GM23248 (cell line): ENCODE data around the gene CDC14C. TPM values are rescaled to one million over a fixed set of nuclear protein-coding genes. Genes with fewer than 3 reads are reported as not detected.

Experiments
- DNase-seq: peaks from one replicate; pipeline ENCODE4 v3.0.0-alpha.2; 2015
- H2AFZ ChIP-seq: fragments of 200-600 bp; sonication (generic); 2 replicates; pipeline ENCODE4 v1.6.1; 2016; ENCODE audit warnings: antibody characterized with exemption
- H3F3A ChIP-seq: fragments of 200-600 bp; sonication (generic); 2 replicates; pipeline ENCODE4 v1.6.1; 2016; ENCODE audit warnings: mild to moderate bottlenecking, antibody characterized with exemption, mixed run types; ENCODE audit not compliant: insufficient read depth
- H3K27ac ChIP-seq: fragments of 200-600 bp; sonication (generic); 2 replicates; pipeline ENCODE4 v1.5.1; 2016; ENCODE audit warnings: mild to moderate bottlenecking
- H3K27me3 ChIP-seq: fragments of 200-600 bp; sonication (generic); replicated peaks from 2 replicates; pipeline ENCODE4 v1.6.1; 2016; ENCODE audit warnings: mild to moderate bottlenecking; ENCODE audit not compliant: insufficient read depth
- H3K36me3 ChIP-seq: fragments of 200-600 bp; sonication (generic); 2 replicates; pipeline ENCODE4 v1.6.1; 2016; ENCODE audit warnings: low read depth, mild to moderate bottlenecking
- H3K4me1 ChIP-seq: fragments of 200-600 bp; sonication (generic); 2 replicates; pipeline ENCODE4 v1.6.1; 2016; ENCODE audit warnings: mild to moderate bottlenecking; ENCODE audit not compliant: insufficient read depth
- H3K4me2 ChIP-seq: fragments of 200-600 bp; sonication (generic); one replicate; pipeline ENCODE4 v1.6.1; 2016; ENCODE audit warnings: mild to moderate bottlenecking; ENCODE audit not compliant: unreplicated experiment
- H3K4me3 ChIP-seq: fragments of 200-600 bp; sonication (generic); 2 replicates; pipeline ENCODE4 v1.5.1; 2016; ENCODE audit warnings: mild to moderate bottlenecking
- H3K79me2 ChIP-seq: fragments of 200-600 bp; sonication (generic); 2 replicates; pipeline ENCODE4 v1.6.1; 2016; ENCODE audit warnings: mild to moderate bottlenecking; ENCODE audit not compliant: insufficient read depth
- H3K9ac ChIP-seq: fragments of 200-600 bp; sonication (generic); 2 replicates; pipeline ENCODE4 v1.6.1; 2016; ENCODE audit warnings: mild to moderate bottlenecking
- H3K9me2 ChIP-seq: fragments of 200-600 bp; sonication (generic); 2 replicates; pipeline ENCODE4 v1.6.1; 2016; ENCODE audit warnings: mixed run types, mild to moderate bottlenecking, moderate library complexity; ENCODE audit not compliant: insufficient read depth
- H3K9me3 ChIP-seq: fragments of 200-600 bp; sonication (generic); one replicate; pipeline ENCODE4 v1.6.1; 2017; ENCODE audit warnings: low read depth
- H4K20me1 ChIP-seq: fragments of 200-600 bp; sonication (generic); 2 replicates; pipeline ENCODE4 v1.6.0; 2016; ENCODE audit not compliant: insufficient read depth
- EZH2 ChIP-seq: fragments of 200-600 bp; sonication (generic); IDR thresholded peaks from 2 replicates; pipeline ENCODE4 v1.6.1; 2018; ENCODE audit warnings: antibody characterized with exemption, mild to moderate bottlenecking; ENCODE audit not compliant: insufficient read depth, poor library complexity, severe bottlenecking
- EZH2phosphoT487 ChIP-seq: fragments of 200-600 bp; sonication (generic); IDR thresholded peaks from 2 replicates; pipeline ENCODE4 v1.6.1; 2018; ENCODE audit warnings: antibody characterized with exemption, moderate library complexity, mild to moderate bottlenecking, low read depth; ENCODE audit not compliant: insufficient read depth
- WGBS, 2 experiments: methylation state at CpG; one replicate each; pipeline ENCODE4 v1.1.6; 2015 to 2017; ENCODE audit warnings: low lambda C conversion rate in 2 of 2, low coverage in 1 of 2; ENCODE audit errors: missing lambda C conversion rate in 2 of 2; 5-methylcytosine and 5-hydroxymethylcytosine counted together
- in situ Hi-C: fragments of 300-500 bp; cut with MboI; formaldehyde crosslinking; loops from 2 replicates; pipeline ENCODE4 v1.15.0; 2020
- polyA plus RNA-seq: library from polyadenylated mRNA; unstranded; fragments of >200 nt; fragmentation: Nextera tagmentation; extraction: Ambion mirVana; gene quantifications from 2 replicates; pipeline ENCODE4 v1.2.1, GENCODE V29; 2016
- total RNA-seq: library from RNA; depleted of rRNA; stranded (reverse); fragments of >200 nt; shearing (Covaris generic); gene quantifications from 2 replicates; pipeline ENCODE4 v1.2.3, GENCODE V29; 2014; rRNA removed

Gene CDC14C
- total RNA-seq: 0.11 TPM in 1 of 2 replicates, not detected in the other
- polyA plus RNA-seq: not detected in 2 replicates

- 79 to 87% methylated on average over 29 to 46 of the region's 46 CpGs for WGBS, 2 experiments
- Histone ChIP-seq H3K9ac (no peak within 1 kb of the TSS), H3K9me3 (no peaks in the 10 kb centered on the region), H4K20me1 (no peaks in the 10 kb centered on the region), H3K36me3 (no peaks in the 10 kb centered on the region), H3K4me1 (no peaks in the 10 kb centered on the region), H3K79me2 (no peaks in the 10 kb centered on the region), H3F3A (no peaks in the 10 kb centered on the region), H3K27ac (no peak within 1 kb of the TSS), H3K4me3 (no peak within 1 kb of the TSS), H3K4me2 (no peak within 1 kb of the TSS), H2AFZ (no peak within 1 kb of the TSS), H3K27me3 (no peaks in the 10 kb centered on the region), H3K9me2 (no peaks in the 10 kb centered on the region)
- TF ChIP-seq EZH2phosphoT487 (no peak), EZH2 (no peak)
- DNase-seq: no peak
- in situ Hi-C loops: no loop called here
Observed at GRCh38 chr7:48924433-48924832, at the start of gene CDC14C. TSS of gene CDC14C (plus strand) at chr7:48924547. CDS start at chr7:48924673, 126 bp downstream.

GRCh38 chr7:48875045-48875916 is 49.1 kb upstream of the CDC14C start:
- H3K36me3 ChIP-seq: no peaks in the 10 kb centered on the region
- H3F3A ChIP-seq: no peaks in the 10 kb centered on the region
- H3K4me3 ChIP-seq: no peak overlapping the region
- H3K9ac ChIP-seq: no peak overlapping the region
- no peak overlapping the region for H3K27ac ChIP-seq
- TF ChIP-seq EZH2phosphoT487: no peak
- TF ChIP-seq EZH2: no peak
- no peaks in the 10 kb centered on the region for H3K27me3 ChIP-seq
- no peaks in the 10 kb centered on the region for H3K9me2 ChIP-seq
- peak; percentile 43 for DNase-seq
- H2AFZ ChIP-seq: no peak overlapping the region
- no peak overlapping the region for H3K4me2 ChIP-seq
- no peaks in the 10 kb centered on the region for H4K20me1 ChIP-seq
- no peaks in the 10 kb centered on the region for H3K4me1 ChIP-seq
- H3K9me3 ChIP-seq: no peaks in the 10 kb centered on the region
- in situ Hi-C loops: no loop called here
- H3K79me2 ChIP-seq: no peaks in the 10 kb centered on the region
- 28 to 30% methylated on average over 14 of the region's 14 CpGs for WGBS, 2 experiments

GRCh38 chr7:48876087-48876486 is 48.3 kb upstream of the CDC14C start:
- H2AFZ ChIP-seq: no peak overlapping the region
- no peaks in the 10 kb centered on the region for H3K9me2 ChIP-seq
- no peak overlapping the region for H3K9ac ChIP-seq
- 29 to 34% methylated on average over 3 of the region's 3 CpGs for WGBS, 2 experiments
- H4K20me1 ChIP-seq: no peaks in the 10 kb centered on the region
- H3K27ac ChIP-seq: no peak overlapping the region
- no peak overlapping the region for H3K4me2 ChIP-seq
- H3K4me1 ChIP-seq: no peaks in the 10 kb centered on the region
- H3K79me2 ChIP-seq: no peaks in the 10 kb centered on the region
- TF ChIP-seq EZH2phosphoT487 (no peak), EZH2 (no peak)
- in situ Hi-C loops: no loop called here
- no peaks in the 10 kb centered on the region for H3K36me3 ChIP-seq
- H3K4me3 ChIP-seq: no peak overlapping the region
- DNase-seq: no peak
- no peaks in the 10 kb centered on the region for H3K27me3 ChIP-seq
- no peaks in the 10 kb centered on the region for H3K9me3 ChIP-seq
- no peaks in the 10 kb centered on the region for H3F3A ChIP-seq

GRCh38 chr7:48880851-48881250 is 43.5 kb upstream of the CDC14C start:
- H3K9ac ChIP-seq: no peak overlapping the region
- H3K36me3 ChIP-seq: no peaks in the 10 kb centered on the region
- no peaks in the 10 kb centered on the region for H3F3A ChIP-seq
- 27 to 34% methylated on average over 2 of the region's 2 CpGs for WGBS, 2 experiments
- no peaks in the 10 kb centered on the region for H3K79me2 ChIP-seq
- H2AFZ ChIP-seq: no peak overlapping the region
- no peaks in the 10 kb centered on the region for H3K9me2 ChIP-seq
- no peak overlapping the region for H3K4me2 ChIP-seq
- in situ Hi-C loops: no loop called here
- TF ChIP-seq EZH2phosphoT487 (no peak), EZH2 (no peak)
- no peaks in the 10 kb centered on the region for H3K9me3 ChIP-seq
- no peaks in the 10 kb centered on the region for H4K20me1 ChIP-seq
- no peak overlapping the region for H3K27ac ChIP-seq
- DNase-seq: no peak
- no peaks in the 10 kb centered on the region for H3K27me3 ChIP-seq
- H3K4me1 ChIP-seq: no peaks in the 10 kb centered on the region
- no peak overlapping the region for H3K4me3 ChIP-seq
